Stimulated activated CD4-positive, alpha-beta T cell treated with anti-CD3 and anti-CD28 coated beads, Interleukin-2, amount 100 ng/mL, for 48 hours (primary cell): ENCODE measurements around the gene SPDYE1.
"Not testable (repeated sequence)": the region's sequence is repeated elsewhere in the genome, so short reads cannot be mapped to it uniquely, and the experiment has no call there.

ENCODE experiments used
- DNase-seq, 2 donors: peaks; one replicate each; pipeline ENCODE4 v3.0.0-alpha.2; 2020

SPDYE1 gene

GRCh38 chr7:43994681-43995080 lies 3.0 kb upstream of the SPDYE1 start:
- not testable (repeated sequence) for DNase-seq

- DNase-seq: not testable (repeated sequence)
These were observed 14.4 kb downstream of the SPDYE1 start for GRCh38 chr7:44012081-44012480.

- not testable (repeated sequence) for DNase-seq
These were observed 17.4 kb downstream of the SPDYE1 start for GRCh38 chr7:44015090-44015489.

- DNase-seq: peak; percentile 98 to 100
These were observed 21.4 kb downstream of the SPDYE1 start for GRCh38 chr7:44018857-44019807.

- DNase-seq: not testable (repeated sequence)
These were observed 22.1 kb downstream of the SPDYE1 start for GRCh38 chr7:44019825-44020224.

GRCh38 chr7:44022069-44022468 lies 24.4 kb downstream of the SPDYE1 start:
- DNase-seq: not testable (repeated sequence)

GRCh38 chr7:44022796-44023467 lies 25.2 kb downstream of the SPDYE1 start:
- not testable (repeated sequence) for DNase-seq

GRCh38 chr7:44029433-44029832 lies 31.7 kb downstream of the SPDYE1 start:
- not testable (repeated sequence) for DNase-seq

- DNase-seq: not testable (repeated sequence)
These were observed 32.3 kb downstream of the SPDYE1 start for GRCh38 chr7:44030029-44030428.

GRCh38 chr7:44031319-44031718 lies 33.6 kb downstream of the SPDYE1 start:
- DNase-seq: not testable (repeated sequence)

GRCh38 chr7:44032031-44032430 lies 34.3 kb downstream of the SPDYE1 start:
- not testable (repeated sequence) for DNase-seq

- DNase-seq: not testable (repeated sequence)
These were observed 36.5 kb downstream of the SPDYE1 start for GRCh38 chr7:44033971-44034844.

- peak in 1 of 2 donors; percentile 43 for DNase-seq
These were observed 38.7 kb downstream of the SPDYE1 start for GRCh38 chr7:44036364-44036763.

- DNase-seq: not testable (repeated sequence)
These were observed 40.3 kb downstream of the SPDYE1 start for GRCh38 chr7:44037951-44038350.

- not testable (repeated sequence) for DNase-seq
These were observed 40.9 kb downstream of the SPDYE1 start for GRCh38 chr7:44038553-44038952.

- peak; percentile 71 to 77 for DNase-seq
These were observed 41.4 kb downstream of the SPDYE1 start for GRCh38 chr7:44038961-44039558.

- not testable (repeated sequence) for DNase-seq
These were observed 42.2 kb downstream of the SPDYE1 start for GRCh38 chr7:44039800-44040492.

GRCh38 chr7:44040493-44040891 lies 42.8 kb downstream of the SPDYE1 start:
- peak; percentile 40 to 62 for DNase-seq

- no peak for DNase-seq
These were observed 44.5 kb downstream of the SPDYE1 start for GRCh38 chr7:44042221-44042620.

GRCh38 chr7:44043902-44044301 lies 46.2 kb downstream of the SPDYE1 start:
- DNase-seq: no peak
